HEK293T (cell line): ENCODE results near the gene ACTR3.

Source experiments
- CTBP1 ChIP-seq: fragments of 450-650 bp; IDR thresholded peaks from 2 replicates; pipeline ENCODE4 v1.6.1; 2016; ENCODE audit warnings: borderline replicate concordance
- ELF4 ChIP-seq: fragments of 450-650 bp; IDR thresholded peaks from 2 replicates; pipeline ENCODE4 v1.6.1; 2017; ENCODE audit warnings: antibody characterized with exemption
- FOXK2 ChIP-seq: fragments of 450-650 bp; IDR thresholded peaks from 2 replicates; pipeline ENCODE4 v1.6.1; 2016; ENCODE audit warnings: mild to moderate bottlenecking
- FOXM1 ChIP-seq: fragments of 450-650 bp; IDR thresholded peaks from 2 replicates; pipeline ENCODE4 v1.6.1; 2017; ENCODE audit warnings: mild to moderate bottlenecking, borderline replicate concordance
- LEF1 ChIP-seq: fragments of 450-650 bp; IDR thresholded peaks from 2 replicates; pipeline ENCODE4 v1.6.1; 2017; ENCODE audit warnings: mild to moderate bottlenecking, borderline replicate concordance
- NFRKB ChIP-seq: fragments of 450-650 bp; IDR thresholded peaks from 2 replicates; pipeline ENCODE4 v1.6.1; 2016; ENCODE audit warnings: mild to moderate bottlenecking, moderate library complexity
- SP1 ChIP-seq: fragments of 450-650 bp; IDR thresholded peaks from 2 replicates; pipeline ENCODE4 v1.6.1; 2017
- TARDBP ChIP-seq: fragments of 450-650 bp; IDR thresholded peaks from 2 replicates; pipeline ENCODE4 v1.6.1; 2016
- ZNF384 ChIP-seq: fragments of 450-650 bp; IDR thresholded peaks from 2 replicates; pipeline ENCODE4 v1.6.1; 2016
- TF ChIP-seq, protein P1 (sequence below): fragments of 450-650 bp; IDR thresholded peaks from 2 replicates; pipeline ENCODE4 v1.6.1; 2016

DNA sequence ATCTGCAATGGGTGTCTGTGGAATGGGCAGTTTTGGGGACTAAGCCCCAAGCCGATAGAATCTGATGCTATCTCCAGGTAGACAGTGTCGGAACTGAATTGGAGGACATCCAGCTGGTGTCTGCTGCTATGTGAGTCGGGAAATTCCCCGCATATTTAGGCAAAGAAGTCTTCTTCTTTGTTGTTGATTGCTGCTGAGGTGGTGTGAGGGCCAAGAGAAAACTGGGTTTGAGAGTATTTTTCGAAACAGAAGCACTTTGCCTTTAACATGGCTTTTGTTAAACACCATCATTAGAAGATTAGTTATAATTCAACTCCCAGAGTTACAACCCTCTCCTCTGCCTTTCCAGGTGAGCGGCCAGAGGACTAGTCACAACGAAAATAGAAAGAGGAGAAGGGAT lies 49.4 kb upstream of the ACTR3 start:
- TF ChIP-seq ZNF384 (no peak), CTBP1 (no peak), LEF1 (no peak), NFRKB (no peak), FOXM1 (no peak), SP1 (no peak), ELF4 (no peak), TARDBP (no peak), FOXK2 (no peak)
- TF ChIP-seq, protein P1, sequence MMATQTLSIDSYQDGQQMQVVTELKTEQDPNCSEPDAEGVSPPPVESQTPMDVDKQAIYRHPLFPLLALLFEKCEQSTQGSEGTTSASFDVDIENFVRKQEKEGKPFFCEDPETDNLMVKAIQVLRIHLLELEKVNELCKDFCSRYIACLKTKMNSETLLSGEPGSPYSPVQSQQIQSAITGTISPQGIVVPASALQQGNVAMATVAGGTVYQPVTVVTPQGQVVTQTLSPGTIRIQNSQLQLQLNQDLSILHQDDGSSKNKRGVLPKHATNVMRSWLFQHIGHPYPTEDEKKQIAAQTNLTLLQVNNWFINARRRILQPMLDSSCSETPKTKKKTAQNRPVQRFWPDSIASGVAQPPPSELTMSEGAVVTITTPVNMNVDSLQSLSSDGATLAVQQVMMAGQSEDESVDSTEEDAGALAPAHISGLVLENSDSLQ = no peak
